GM19455 (cell line): ENCODE data around the gene CIAO3.

Experiments used
- ATAC-seq: cut with Tn5 transposase; IDR thresholded peaks from one replicate; pipeline ENCODE4 v1.9.1; 2021; ENCODE audit not compliant: unreplicated experiment

The CIAO3 gene

DNA sequence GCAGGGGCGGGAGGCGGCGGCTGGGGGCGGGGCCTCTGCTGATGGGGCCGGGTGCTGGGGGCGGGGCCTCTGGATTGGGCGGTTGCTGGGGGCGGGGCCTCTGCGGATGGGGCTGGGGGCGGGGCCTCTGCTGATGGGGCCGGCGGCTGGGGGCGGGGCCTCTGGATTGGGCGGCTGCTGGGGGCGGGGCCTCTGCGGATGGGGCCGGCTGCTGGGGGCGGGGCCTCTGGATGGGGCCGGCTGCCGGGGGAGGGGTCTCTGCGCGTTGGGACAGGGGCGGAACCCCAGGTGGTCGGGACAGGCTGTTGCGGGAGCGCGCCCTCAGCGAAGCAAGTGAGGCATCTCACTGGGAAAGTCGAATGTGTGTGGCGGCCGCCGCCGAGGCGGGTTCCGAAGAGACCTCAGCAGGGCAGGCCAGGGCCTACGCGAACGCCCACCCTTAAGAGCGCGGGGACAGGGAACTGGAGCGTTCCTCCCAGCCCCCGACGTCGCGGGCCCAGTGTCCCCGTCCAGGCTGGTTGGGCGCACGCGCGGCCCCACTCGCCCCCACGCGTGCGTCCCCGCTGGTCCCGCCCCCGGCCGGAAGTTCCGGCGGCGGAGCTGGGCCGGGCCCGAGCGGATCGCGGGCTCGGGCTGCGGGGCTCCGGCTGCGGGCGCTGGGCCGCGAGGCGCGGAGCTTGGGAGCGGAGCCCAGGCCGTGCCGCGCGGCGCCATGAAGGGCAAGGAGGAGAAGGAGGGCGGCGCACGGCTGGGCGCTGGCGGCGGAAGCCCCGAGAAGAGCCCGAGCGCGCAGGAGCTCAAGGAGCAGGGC lies 60.8 kb downstream of the CIAO3 start, which contains the start of gene STUB1:
Gene STUB1, plus strand, starts transcription at position 597 of the 811 bp plus-strand sequence. Its CDS starts 116 bp downstream, at position 713.
- no peak for ATAC-seq
